H9 (cell line): ENCODE data around the gene SMPX. TPM values are rescaled to one million over a fixed set of nuclear protein-coding genes. Genes with fewer than 3 reads are reported as not detected.

Source experiments
- DNase-seq: peaks from one replicate; pipeline ENCODE4 v3.0.0-alpha.2; 2017
- H2AFZ ChIP-seq: one replicate; pipeline ENCODE4 v1.6.1; 2013; ENCODE audit warnings: mild to moderate bottlenecking, low read length, control low read depth, moderate library complexity
- H2AK5ac ChIP-seq: 2 replicates; pipeline ENCODE4 v1.6.1; 2013; ENCODE audit warnings: low read length, control low read depth, mixed read lengths; ENCODE audit not compliant: insufficient read length
- H2BK120ac ChIP-seq: one replicate; pipeline ENCODE4 v1.6.1; 2013; ENCODE audit warnings: low read depth, mild to moderate bottlenecking, low read length, control low read depth, inconsistent platforms; ENCODE audit not compliant: poor library complexity, severe bottlenecking
- H2BK12ac ChIP-seq: 2 replicates; pipeline ENCODE4 v1.6.1; 2013; ENCODE audit warnings: low read length, control low read depth, mixed read lengths, low read depth; ENCODE audit not compliant: insufficient read length
- H2BK15ac ChIP-seq: 2 replicates; pipeline ENCODE4 v1.6.1; 2013; ENCODE audit warnings: low read depth, low read length, control low read depth
- H2BK20ac ChIP-seq: one replicate; pipeline ENCODE4 v1.6.1; 2013; ENCODE audit warnings: low read depth, mild to moderate bottlenecking, low read length, control low read depth, inconsistent platforms; ENCODE audit not compliant: poor library complexity, severe bottlenecking
- H2BK5ac ChIP-seq: 2 replicates; pipeline ENCODE4 v1.6.1; 2013; ENCODE audit warnings: low read length, control low read depth, mixed read lengths; ENCODE audit not compliant: insufficient read length
- H3K14ac ChIP-seq: 2 replicates; pipeline ENCODE4 v1.6.1; 2013; ENCODE audit warnings: low read length, control low read depth; ENCODE audit not compliant: insufficient read depth
- H3K18ac ChIP-seq: 2 replicates; pipeline ENCODE4 v1.6.1; 2013; ENCODE audit warnings: low read depth, mild to moderate bottlenecking, mixed read lengths, low read length, control low read depth; ENCODE audit not compliant: insufficient read length
- H3K23ac ChIP-seq: 2 replicates; pipeline ENCODE4 v1.6.1; 2013; ENCODE audit warnings: low read length, control low read depth, mixed read lengths, low read depth; ENCODE audit not compliant: insufficient read length
- H3K23me2 ChIP-seq: 2 replicates; pipeline ENCODE4 v1.6.1; 2013; ENCODE audit warnings: low read depth, mild to moderate bottlenecking, mixed read lengths, low read length, control low read depth; ENCODE audit not compliant: insufficient read length, poor library complexity, severe bottlenecking
- H3K27ac ChIP-seq: 2 replicates; pipeline ENCODE4 v1.5.1; 2013; ENCODE audit warnings: low read length, control low read depth, mixed read lengths, low read depth; ENCODE audit not compliant: insufficient read length
- H3K27me3 ChIP-seq: 2 replicates; pipeline ENCODE4 v1.6.1; 2013; ENCODE audit warnings: low read length, control low read depth, inconsistent platforms; ENCODE audit not compliant: insufficient read depth
- H3K4ac ChIP-seq: 2 replicates; pipeline ENCODE4 v1.6.1; 2013; ENCODE audit warnings: low read depth, mild to moderate bottlenecking, control low read depth, inconsistent platforms, low read length, moderate library complexity
- H3K4me1 ChIP-seq: 2 replicates; pipeline ENCODE4 v1.6.1; 2013; ENCODE audit warnings: low read length, control low read depth, inconsistent platforms; ENCODE audit not compliant: insufficient read depth
- H3K4me2 ChIP-seq: 2 replicates; pipeline ENCODE4 v1.6.1; 2013; ENCODE audit warnings: low read length, control low read depth, mixed read lengths; ENCODE audit not compliant: insufficient read length, insufficient read depth
- H3K56ac ChIP-seq: 2 replicates; pipeline ENCODE4 v1.6.1; 2013; ENCODE audit warnings: low read depth, mild to moderate bottlenecking, mixed read lengths, low read length, control low read depth; ENCODE audit not compliant: insufficient read length
- H3K79me1 ChIP-seq: 2 replicates; pipeline ENCODE4 v1.6.1; 2013; ENCODE audit warnings: low read depth, mild to moderate bottlenecking, moderate library complexity, low read length, control low read depth, inconsistent platforms; ENCODE audit not compliant: insufficient read depth, poor library complexity, severe bottlenecking
- H3K79me2 ChIP-seq: 2 replicates; pipeline ENCODE4 v1.6.1; 2013; ENCODE audit warnings: low read length, control low read depth, inconsistent platforms; ENCODE audit not compliant: insufficient read depth
- H3K9ac ChIP-seq: 2 replicates; pipeline ENCODE4 v1.6.1; 2013; ENCODE audit warnings: low read length, control low read depth, mixed read lengths; ENCODE audit not compliant: insufficient read length; ENCODE audit errors: extremely low read depth
- H3K9me3 ChIP-seq: one replicate; pipeline ENCODE4 v1.6.1; 2013; ENCODE audit warnings: low read depth, low read length, inconsistent platforms; ENCODE audit not compliant: control insufficient read depth
- H3T11ph ChIP-seq: one replicate; pipeline ENCODE4 v1.6.1; 2013; ENCODE audit warnings: mild to moderate bottlenecking, low read length, control low read depth, inconsistent platforms
- H4K20me1 ChIP-seq: one replicate; pipeline ENCODE4 v1.6.1; 2013; ENCODE audit not compliant: control insufficient read depth, insufficient read length, insufficient read depth
- H4K5ac ChIP-seq: 2 replicates; pipeline ENCODE4 v1.6.1; 2013; ENCODE audit warnings: low read depth, mild to moderate bottlenecking, mixed read lengths, low read length, control low read depth; ENCODE audit not compliant: insufficient read length
- H4K8ac ChIP-seq: replicated peaks from 2 replicates; pipeline ENCODE4 v1.6.1; 2013; ENCODE audit warnings: low read length, control low read depth, mixed read lengths, low read depth; ENCODE audit not compliant: insufficient read length
- H4K91ac ChIP-seq: 2 replicates; pipeline ENCODE4 v1.6.1; 2013; ENCODE audit warnings: low read depth, mild to moderate bottlenecking, moderate library complexity, mixed read lengths, low read length, control low read depth; ENCODE audit not compliant: insufficient read length
- H3K27ac Mint-ChIP-seq, 3 experiments: 2 replicates in 2 of 3; 3 replicates in 1 of 3; pipeline ENCODE4 v1.8.0; 2020 to 2021; ENCODE audit warnings: mixed read lengths in 3 of 3, mild to moderate bottlenecking in 1 of 3, moderate library complexity in 1 of 3
- H3K27me3 Mint-ChIP-seq: 2 replicates; pipeline ENCODE4 v1.8.0; 2021; ENCODE audit warnings: low read depth, mild to moderate bottlenecking, moderate library complexity, mixed read lengths
- H3K36me3 Mint-ChIP-seq, 3 experiments: 2 replicates in 2 of 3; 3 replicates in 1 of 3; pipeline ENCODE4 v1.8.0; 2020 to 2021; ENCODE audit warnings: low read depth in 3 of 3, mixed read lengths in 3 of 3; ENCODE audit not compliant: insufficient read depth in 1 of 3
- H3K4me1 Mint-ChIP-seq, 2 experiments: 2 replicates each; pipeline ENCODE4 v1.8.0; 2020; ENCODE audit warnings: mixed read lengths in 2 of 2
- H3K4me3 Mint-ChIP-seq, 2 experiments: 2 replicates in 1 of 2; 3 replicates in 1 of 2; pipeline ENCODE4 v1.8.0; 2020 to 2021; ENCODE audit warnings: mild to moderate bottlenecking in 2 of 2, mixed read lengths in 2 of 2, moderate library complexity in 1 of 2
- H3K9me3 Mint-ChIP-seq, 2 experiments: 2 replicates in 1 of 2; 3 replicates in 1 of 2; pipeline ENCODE4 v1.8.0; 2020; ENCODE audit warnings: mild to moderate bottlenecking in 2 of 2, mixed read lengths in 2 of 2, moderate library complexity in 1 of 2
- total RNA-seq: library from RNA; stranded (reverse); gene quantifications from 2 replicates; pipeline ENCODE4 v1.2.1, GENCODE V29; 2021
- TF ChIP-seq, protein P1 (sequence below): fragments of 200-600 bp; sonication (generic); conservative IDR thresholded peaks from 3 replicates; pipeline ENCODE4 v1.8.0; 2021; ENCODE audit warnings: antibody characterized with exemption, mild to moderate bottlenecking

The SMPX gene
- total RNA-seq, 1 experiment from 2014 or later, result not detected

GRCh38 chrX:21766101-21766500 lies 8.2 kb upstream of the SMPX start:
- H2BK12ac ChIP-seq, result no peak overlapping the region
- no peaks in the 10 kb centered on the region for H3K79me2 ChIP-seq
- no peak overlapping the region for H3K27ac Mint-ChIP-seq
- TF ChIP-seq, protein P1, sequence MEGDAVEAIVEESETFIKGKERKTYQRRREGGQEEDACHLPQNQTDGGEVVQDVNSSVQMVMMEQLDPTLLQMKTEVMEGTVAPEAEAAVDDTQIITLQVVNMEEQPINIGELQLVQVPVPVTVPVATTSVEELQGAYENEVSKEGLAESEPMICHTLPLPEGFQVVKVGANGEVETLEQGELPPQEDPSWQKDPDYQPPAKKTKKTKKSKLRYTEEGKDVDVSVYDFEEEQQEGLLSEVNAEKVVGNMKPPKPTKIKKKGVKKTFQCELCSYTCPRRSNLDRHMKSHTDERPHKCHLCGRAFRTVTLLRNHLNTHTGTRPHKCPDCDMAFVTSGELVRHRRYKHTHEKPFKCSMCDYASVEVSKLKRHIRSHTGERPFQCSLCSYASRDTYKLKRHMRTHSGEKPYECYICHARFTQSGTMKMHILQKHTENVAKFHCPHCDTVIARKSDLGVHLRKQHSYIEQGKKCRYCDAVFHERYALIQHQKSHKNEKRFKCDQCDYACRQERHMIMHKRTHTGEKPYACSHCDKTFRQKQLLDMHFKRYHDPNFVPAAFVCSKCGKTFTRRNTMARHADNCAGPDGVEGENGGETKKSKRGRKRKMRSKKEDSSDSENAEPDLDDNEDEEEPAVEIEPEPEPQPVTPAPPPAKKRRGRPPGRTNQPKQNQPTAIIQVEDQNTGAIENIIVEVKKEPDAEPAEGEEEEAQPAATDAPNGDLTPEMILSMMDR, result no peak
- H4K20me1 ChIP-seq, result no peaks in the 10 kb centered on the region
- H4K5ac ChIP-seq, result no peak overlapping the region
- no peak overlapping the region for H2BK120ac ChIP-seq
- no peak overlapping the region for H3K18ac ChIP-seq
- H4K91ac ChIP-seq, result no peak overlapping the region
- H3K79me1 ChIP-seq, result no peaks in the 10 kb centered on the region
- H3K4me2 ChIP-seq, result no peak overlapping the region
- H2BK20ac ChIP-seq, result no peak overlapping the region
- H2AK5ac ChIP-seq, result no peak overlapping the region
- H3K27me3 ChIP-seq, result no peaks in the 10 kb centered on the region
- no peak overlapping the region for H2BK15ac ChIP-seq
- no peak overlapping the region for H3K9ac ChIP-seq
- no peak overlapping the region for H2BK5ac ChIP-seq
- no peaks in the 10 kb centered on the region for H3K27me3 Mint-ChIP-seq
- H3K27ac ChIP-seq, result no peak overlapping the region
- DNase-seq, result no peak
- peaks cover 9 to 10% of the 10 kb centered on the region in 2 experiments for H3K4me1 Mint-ChIP-seq
- H3K14ac ChIP-seq, result no peak overlapping the region
- no peak overlapping the region for H3K23ac ChIP-seq
- no peaks in the 10 kb centered on the region for H3K9me3 ChIP-seq
- peaks cover 0 to 1% (median under 1%) of the 10 kb centered on the region in 3 experiments; a peak in 2 of 7 replicates for H3K36me3 Mint-ChIP-seq
- 0 out of 2 replicates have a peak, but pooled peaks cover 3% of the 10 kb centered on the region for H3K4me1 ChIP-seq
- no peak overlapping the region for H4K8ac ChIP-seq
- no peak overlapping the region for H3K56ac ChIP-seq
- H2AFZ ChIP-seq, result no peak overlapping the region
- peaks cover 6 to 53% of the 10 kb centered on the region in 2 experiments; a peak in 4 of 5 replicates for H3K9me3 Mint-ChIP-seq
- no peak overlapping the region for H3T11ph ChIP-seq
- no peak overlapping the region for H3K4me3 Mint-ChIP-seq
- no peak overlapping the region for H3K4ac ChIP-seq
- H3K23me2 ChIP-seq, result no peaks in the 10 kb centered on the region
